Common myeloid progenitor, CD34-positive (primary cell): ENCODE data around the gene RAB25.

Experiments
- CTCF ChIA-PET: fragments of 350-600 bp; sonication (Branson Sonifier 250); formaldehyde crosslinking; loops from one replicate; lab custom pipeline; 2021; ENCODE audit warnings: antibody characterized with exemption; lab: Charles Lee
- POLR2A ChIA-PET: fragments of 350-600 bp; sonication (Branson Sonifier 250); formaldehyde crosslinking; loops from one replicate; lab custom pipeline; 2021; ENCODE audit warnings: antibody characterized with exemption; lab: Charles Lee
- DNase-seq, 3 donors: peaks; one replicate each; pipeline versions ENCODE4 v3.0.0 to v3.0.0-alpha.2; 2013
- H3K27ac ChIP-seq, 2 experiments: 1 replicate in 1 of 2; 2 replicates in 1 of 2; pipeline ENCODE4 v1.7.0; 2013; ENCODE audit warnings: inconsistent platforms in 2 of 2, low read length in 2 of 2, mild to moderate bottlenecking in 2 of 2, low read depth in 1 of 2, moderate library complexity in 1 of 2; ENCODE audit not compliant: severe bottlenecking in 2 of 2, insufficient read depth in 1 of 2, poor library complexity in 1 of 2
- H3K27me3 ChIP-seq, 5 experiments: replicated peaks in 2 of 5; 1 replicate in 3 of 5; 2 replicates in 2 of 5; pipeline versions ENCODE4 v1.6.1 to v1.7.0; 2013; ENCODE audit warnings: low read length in 4 of 5, mild to moderate bottlenecking in 2 of 5, moderate library complexity in 2 of 5, inconsistent platforms in 1 of 5; ENCODE audit not compliant: insufficient read depth in 5 of 5, control insufficient read depth in 4 of 5
- H3K36me3 ChIP-seq, 4 experiments: 1 replicate in 2 of 4; 2 replicates in 2 of 4; pipeline versions ENCODE4 v1.6.1 to v1.7.0; 2013; ENCODE audit warnings: low read length in 3 of 4, control low read depth in 1 of 4, mild to moderate bottlenecking in 1 of 4; ENCODE audit not compliant: control insufficient read depth in 4 of 4, insufficient read depth in 4 of 4
- H3K4me1 ChIP-seq, 4 experiments: 1 replicate in 3 of 4; 2 replicates in 1 of 4; pipeline versions ENCODE4 v1.6.1 to v1.7.1; 2013; ENCODE audit warnings: low read length in 3 of 4, mild to moderate bottlenecking in 3 of 4, control low read depth in 1 of 4, inconsistent platforms in 1 of 4, moderate library complexity in 1 of 4; ENCODE audit not compliant: control insufficient read depth in 4 of 4, insufficient read depth in 4 of 4; ENCODE audit errors: control extremely low read depth in 1 of 4
- H3K4me3 ChIP-seq, 7 experiments: 1 replicate in 4 of 7; 2 replicates in 3 of 7; pipeline versions ENCODE4 v1.5.1 to v1.7.0; 2013; ENCODE audit warnings: mild to moderate bottlenecking in 7 of 7, low read length in 6 of 7, moderate library complexity in 6 of 7, inconsistent platforms in 2 of 7, low read depth in 2 of 7, control low read depth in 1 of 7; ENCODE audit not compliant: insufficient read depth in 4 of 7, control insufficient read depth in 1 of 7; ENCODE audit errors: extremely low read depth in 1 of 7
- H3K9me3 ChIP-seq, 5 experiments: 1 replicate in 4 of 5; 2 replicates in 1 of 5; pipeline versions ENCODE4 v1.6.1 to v1.7.1; 2013; ENCODE audit warnings: low read length in 4 of 5, mild to moderate bottlenecking in 2 of 5, inconsistent platforms in 1 of 5, low read depth in 1 of 5, moderate library complexity in 1 of 5; ENCODE audit not compliant: control insufficient read depth in 4 of 5, insufficient read depth in 2 of 5; ENCODE audit errors: control extremely low read depth in 1 of 5
- WGBS: methylation state at CpG from one replicate; pipeline ENCODE4 v1.1.5; 2013; ENCODE audit not compliant: insufficient coverage; 5-methylcytosine and 5-hydroxymethylcytosine counted together

The RAB25 gene

GRCh38 chr1:156076609-156077429 is 15.9 kb downstream of the RAB25 start:
- Histone ChIP-seq H3K4me3 (peak overlapping the region in 4 of 7 experiments; percentile 42 to 73 (median 60)), H3K27ac (no peak overlapping the region), H3K36me3 (peaks cover 0 to 8% (median 0%) of the 10 kb centered on the region in 4 experiments), H3K27me3 (no peaks in the 10 kb centered on the region), H3K4me1 (peaks cover 0 to 36% (median 25%) of the 10 kb centered on the region in 4 experiments), H3K9me3 (no peaks in the 10 kb centered on the region)
- peak in 2 of 3 donors; percentile 48 to 58 for DNase-seq
- POLR2A ChIA-PET = no interaction called here
- 34% methylated on average over 55 of the region's 73 CpGs for WGBS
- CTCF ChIA-PET = interaction anchor here (1.7 to 2.6 kb wide), 2 partner anchors 11 to 13 kb away, joined by 4 to 12 read pairs; no protein-coding TSS in a partner anchor

GRCh38 chr1:156077430-156077760 is 16.4 kb downstream of the RAB25 start:
- DNase-seq = no peak
- peaks cover 0 to 36% (median 25%) of the 10 kb centered on the region in 4 experiments for H3K4me1 ChIP-seq
- H3K27ac ChIP-seq = no peak overlapping the region
- ChIA-PET POLR2A (no interaction called here), CTCF (no interaction called here)
- H3K36me3 ChIP-seq = peaks cover 0 to 8% (median 0%) of the 10 kb centered on the region in 4 experiments
- no peak overlapping the region for H3K4me3 ChIP-seq
- no peaks in the 10 kb centered on the region for H3K9me3 ChIP-seq
- no peaks in the 10 kb centered on the region for H3K27me3 ChIP-seq
- 89% methylated on average over 14 of the region's 19 CpGs for WGBS

- Histone ChIP-seq H3K36me3 (peaks cover 0 to 8% (median 0%) of the 10 kb centered on the region in 4 experiments), H3K27ac (no peak overlapping the region), H3K9me3 (no peaks in the 10 kb centered on the region), H3K4me1 (peaks cover 0 to 40% (median 30%) of the 10 kb centered on the region in 4 experiments), H3K27me3 (no peaks in the 10 kb centered on the region), H3K4me3 (no peak overlapping the region)
- POLR2A ChIA-PET = interaction anchor here (0.7 kb wide), 1 partner anchor 649 kb away, joined by 4 read pairs; no protein-coding TSS in a partner anchor
- no peak for DNase-seq
- 91% methylated on average over 4 of the region's 5 CpGs for WGBS
- CTCF ChIA-PET = interaction anchor here (0.7 to 0.9 kb wide), 2 partner anchors 13 to 312 kb away, joined by 3 to 4 read pairs; no protein-coding TSS in a partner anchor
These were observed 17.8 kb downstream of the RAB25 start for GRCh38 chr1:156078728-156079127.

GRCh38 chr1:156079762-156080161 is 18.8 kb downstream of the RAB25 start:
- CTCF ChIA-PET = interaction anchor here (1.2 kb wide), 1 partner anchor 13 kb away, joined by 3 read pairs; no protein-coding TSS in a partner anchor
- POLR2A ChIA-PET = no interaction called here
- Histone ChIP-seq H3K27me3 (no peaks in the 10 kb centered on the region), H3K36me3 (peaks cover 0 to 8% (median 0%) of the 10 kb centered on the region in 4 experiments), H3K27ac (no peak overlapping the region), H3K4me1 (peaks cover 0 to 38% (median 34%) of the 10 kb centered on the region in 4 experiments), H3K9me3 (no peaks in the 10 kb centered on the region), H3K4me3 (no peak overlapping the region)
- no peak for DNase-seq
- WGBS = 100% methylated on average over 5 of the region's 5 CpGs

GRCh38 chr1:156080241-156080862 is 19.4 kb downstream of the RAB25 start:
- POLR2A ChIA-PET = no interaction called here
- DNase-seq = no peak
- H3K9me3 ChIP-seq = no peaks in the 10 kb centered on the region
- no peak overlapping the region for H3K4me3 ChIP-seq
- WGBS = 93% methylated on average over 6 of the region's 8 CpGs
- CTCF ChIA-PET = interaction anchor here (1.2 kb wide), 1 partner anchor 14 kb away, joined by 3 read pairs; no protein-coding TSS in a partner anchor
- H3K27ac ChIP-seq = no peak overlapping the region
- no peaks in the 10 kb centered on the region for H3K27me3 ChIP-seq
- peaks cover 0 to 8% (median 0%) of the 10 kb centered on the region in 4 experiments for H3K36me3 ChIP-seq
- peaks cover 0 to 33% (median 31%) of the 10 kb centered on the region in 4 experiments for H3K4me1 ChIP-seq

- WGBS = 92% methylated on average over 3 of the region's 4 CpGs
- Histone ChIP-seq H3K27me3 (no peaks in the 10 kb centered on the region), H3K4me3 (peak overlapping the region in 5 of 7 experiments; percentile 40 to 92 (median 74)), H3K27ac (no peak overlapping the region), H3K4me1 (peaks cover 0 to 29% (median 27%) of the 10 kb centered on the region in 4 experiments), H3K36me3 (peaks cover 0 to 8% (median 0%) of the 10 kb centered on the region in 4 experiments), H3K9me3 (no peaks in the 10 kb centered on the region)
- DNase-seq = no peak
- ChIA-PET POLR2A (no interaction called here), CTCF (interaction anchor here (29.6 kb wide), 1 partner anchor 47 kb away, joined by 1191 read pairs; the partner anchor contains the start of gene LMNA)
These were observed 19.9 kb downstream of the RAB25 start for GRCh38 chr1:156080863-156081179.
